LNCaP clone FGC (cell line): ENCODE measurements around the gene KRTAP3-1.

Experiments
- DNase-seq: peaks from one replicate; pipeline ENCODE4 v3.0.0-alpha.2; 2011; ENCODE audit warnings: low read depth
- H3K4me3 ChIP-seq: 2 replicates; pipeline ENCODE4 v1.5.1; 2011; ENCODE audit warnings: mild to moderate bottlenecking, low read depth, low read length, control low read depth
- TF ChIP-seq, protein P1 (sequence below): IDR thresholded peaks from 2 replicates; pipeline ENCODE4 v1.5.1; 2012; ENCODE audit warnings: mild to moderate bottlenecking; ENCODE audit not compliant: control insufficient read depth, insufficient read depth; ENCODE audit errors: extremely low read depth

The KRTAP3-1 gene

DNA sequence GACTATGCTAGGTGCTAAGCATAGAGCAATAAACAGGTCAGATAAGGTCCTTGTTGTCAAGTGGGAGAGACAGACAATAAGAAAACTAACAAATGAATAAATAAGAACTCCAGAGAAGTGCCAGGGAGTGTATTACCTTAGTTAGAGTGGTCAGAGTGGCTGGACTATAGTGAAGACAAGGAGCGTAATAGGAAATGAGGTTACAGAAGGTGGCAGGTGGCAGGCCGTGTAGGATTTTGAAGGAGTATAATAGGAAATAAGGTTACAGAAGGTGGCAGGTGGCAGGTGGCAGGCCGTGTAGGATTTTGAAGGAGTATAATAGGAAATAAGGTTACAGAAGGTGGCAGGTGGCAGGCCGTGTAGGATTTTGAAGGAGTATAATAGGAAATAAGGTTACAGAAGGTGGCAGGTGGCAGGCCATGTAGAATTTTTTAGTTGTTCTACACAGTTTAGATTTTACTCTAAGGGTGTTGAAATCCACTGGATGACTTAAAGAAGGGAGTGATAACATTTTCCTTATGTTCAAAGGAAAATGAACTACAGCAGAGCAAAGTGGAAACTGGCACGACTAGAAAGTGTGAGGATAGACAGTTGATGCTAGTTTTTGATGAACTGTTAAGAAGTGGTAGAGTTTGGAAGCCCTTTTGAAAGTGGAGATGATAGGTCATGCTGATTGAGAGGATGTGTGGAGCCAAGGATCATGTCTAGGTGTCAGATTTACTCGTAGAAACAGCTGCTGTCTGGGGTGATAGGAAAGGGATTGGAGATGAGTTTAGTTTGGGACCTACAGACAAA lies 3.6 kb upstream of the KRTAP3-1 start:
- no peak for DNase-seq
- no peak overlapping the region for H3K4me3 ChIP-seq
- TF ChIP-seq, protein P1, sequence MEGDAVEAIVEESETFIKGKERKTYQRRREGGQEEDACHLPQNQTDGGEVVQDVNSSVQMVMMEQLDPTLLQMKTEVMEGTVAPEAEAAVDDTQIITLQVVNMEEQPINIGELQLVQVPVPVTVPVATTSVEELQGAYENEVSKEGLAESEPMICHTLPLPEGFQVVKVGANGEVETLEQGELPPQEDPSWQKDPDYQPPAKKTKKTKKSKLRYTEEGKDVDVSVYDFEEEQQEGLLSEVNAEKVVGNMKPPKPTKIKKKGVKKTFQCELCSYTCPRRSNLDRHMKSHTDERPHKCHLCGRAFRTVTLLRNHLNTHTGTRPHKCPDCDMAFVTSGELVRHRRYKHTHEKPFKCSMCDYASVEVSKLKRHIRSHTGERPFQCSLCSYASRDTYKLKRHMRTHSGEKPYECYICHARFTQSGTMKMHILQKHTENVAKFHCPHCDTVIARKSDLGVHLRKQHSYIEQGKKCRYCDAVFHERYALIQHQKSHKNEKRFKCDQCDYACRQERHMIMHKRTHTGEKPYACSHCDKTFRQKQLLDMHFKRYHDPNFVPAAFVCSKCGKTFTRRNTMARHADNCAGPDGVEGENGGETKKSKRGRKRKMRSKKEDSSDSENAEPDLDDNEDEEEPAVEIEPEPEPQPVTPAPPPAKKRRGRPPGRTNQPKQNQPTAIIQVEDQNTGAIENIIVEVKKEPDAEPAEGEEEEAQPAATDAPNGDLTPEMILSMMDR: no peak

DNA sequence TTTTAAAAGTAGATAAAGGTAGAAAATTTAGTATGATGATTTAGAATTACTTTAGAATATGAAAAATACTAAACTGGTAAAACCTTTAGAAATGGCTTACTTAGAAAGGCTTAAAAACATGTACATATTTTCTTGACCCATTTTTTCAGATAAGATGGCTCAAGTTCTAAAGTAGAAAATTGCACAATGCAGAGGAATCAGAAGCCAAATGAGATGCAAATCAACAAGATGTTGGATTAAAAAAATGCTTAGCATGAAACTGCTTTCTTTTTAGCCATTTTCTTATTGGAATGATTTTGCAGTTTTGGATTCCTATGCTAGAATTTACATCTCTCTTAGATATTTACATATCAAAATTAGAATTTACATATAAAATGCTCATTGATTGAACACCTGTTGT lies 1.5 kb upstream of the KRTAP3-1 start:
- TF ChIP-seq, protein P1: no peak
- DNase-seq: no peak

DNA sequence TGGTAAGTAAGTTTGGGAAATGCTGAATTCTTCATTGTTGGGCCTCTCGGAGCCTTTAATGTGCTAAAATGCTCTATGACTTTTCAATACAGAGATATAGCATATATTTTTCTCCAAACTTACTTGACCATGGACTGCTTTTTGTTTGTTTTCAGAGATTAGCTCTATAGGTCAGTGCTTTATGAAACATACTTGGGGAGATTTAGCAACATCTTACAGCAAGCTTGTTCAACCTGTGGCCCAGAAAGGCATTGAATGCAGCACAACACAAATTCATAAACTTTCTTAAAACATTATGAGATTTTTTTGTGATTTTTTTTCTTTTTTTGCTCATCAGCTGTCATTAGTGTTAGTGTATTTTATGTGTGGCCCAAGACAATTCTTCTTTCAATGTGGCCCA lies 1.0 kb upstream of the KRTAP3-1 start:
- TF ChIP-seq, protein P1: no peak
- DNase-seq: no peak
- no peak overlapping the region for H3K4me3 ChIP-seq

More for the DNA sequence above, 1.5 kb upstream of the KRTAP3-1 start:
- H3K4me3 ChIP-seq: no peak overlapping the region

DNA sequence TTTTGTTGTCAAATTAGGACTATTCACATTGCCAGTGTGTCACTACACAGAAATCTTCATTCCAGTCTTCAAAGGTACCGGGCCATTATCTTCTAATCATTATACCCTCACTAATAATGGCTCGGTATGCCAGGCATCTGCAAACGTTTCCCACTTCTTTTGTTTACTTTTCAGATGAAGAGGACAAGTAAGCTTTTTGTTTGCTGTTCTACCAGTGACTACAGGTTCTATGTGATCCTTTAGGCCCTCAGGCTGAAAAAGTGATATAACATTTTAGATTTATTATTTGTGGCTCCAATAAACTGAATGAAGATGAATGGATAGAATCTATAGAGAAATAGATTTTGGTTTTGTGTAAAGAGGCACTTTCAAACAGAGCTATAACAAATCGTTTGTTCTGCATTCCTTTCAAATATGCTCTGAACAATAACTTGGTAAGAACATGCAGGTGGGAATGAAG lies 403 bp upstream of the KRTAP3-1 start:
- peak; percentile 81 for DNase-seq
- no peak overlapping the region for H3K4me3 ChIP-seq
- TF ChIP-seq, protein P1: no peak

DNA sequence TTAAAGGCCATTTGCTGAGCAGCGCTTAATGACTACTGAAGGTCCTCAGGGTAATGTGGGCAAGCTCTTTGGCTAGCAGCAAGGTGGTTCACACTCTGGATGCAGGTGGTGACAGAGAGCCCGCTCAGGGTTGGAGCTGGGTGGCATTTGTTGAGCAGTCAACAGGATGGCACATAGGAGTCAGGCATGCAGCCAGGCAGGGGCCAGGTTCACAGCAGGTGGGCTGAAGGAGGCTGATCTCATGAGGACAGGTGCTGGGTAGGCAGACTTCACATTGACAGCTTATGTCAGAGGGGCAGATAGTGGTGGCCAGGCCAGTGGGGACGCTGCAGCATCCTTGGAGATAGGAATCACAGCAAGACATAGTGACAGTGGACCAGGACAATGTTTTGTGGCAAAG lies 4.5 kb downstream of the KRTAP3-1 start:
- TF ChIP-seq, protein P1: no peak
- no peak for DNase-seq
- H3K4me3 ChIP-seq: no peak overlapping the region

DNA sequence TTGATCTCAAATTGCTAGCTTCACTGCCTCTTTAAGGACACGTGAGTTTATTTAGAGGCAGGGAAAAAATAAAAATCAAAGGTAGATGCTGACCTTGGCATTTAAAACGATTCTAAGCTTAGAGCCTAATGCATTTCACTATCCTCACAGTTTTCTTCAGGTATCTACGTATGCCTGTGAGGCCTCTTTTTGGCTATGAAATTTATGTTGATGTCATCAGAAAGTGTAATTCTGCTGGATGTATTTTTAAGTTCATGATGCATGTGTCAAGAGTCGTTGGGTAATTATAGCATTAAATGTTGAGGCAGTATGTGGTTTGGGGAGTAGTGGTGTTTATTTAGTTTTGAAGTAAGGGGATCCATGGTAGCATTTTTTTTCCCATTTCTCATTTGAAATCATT lies 5.0 kb downstream of the KRTAP3-1 start:
- TF ChIP-seq, protein P1: no peak
- no peak overlapping the region for H3K4me3 ChIP-seq
- no peak for DNase-seq

DNA sequence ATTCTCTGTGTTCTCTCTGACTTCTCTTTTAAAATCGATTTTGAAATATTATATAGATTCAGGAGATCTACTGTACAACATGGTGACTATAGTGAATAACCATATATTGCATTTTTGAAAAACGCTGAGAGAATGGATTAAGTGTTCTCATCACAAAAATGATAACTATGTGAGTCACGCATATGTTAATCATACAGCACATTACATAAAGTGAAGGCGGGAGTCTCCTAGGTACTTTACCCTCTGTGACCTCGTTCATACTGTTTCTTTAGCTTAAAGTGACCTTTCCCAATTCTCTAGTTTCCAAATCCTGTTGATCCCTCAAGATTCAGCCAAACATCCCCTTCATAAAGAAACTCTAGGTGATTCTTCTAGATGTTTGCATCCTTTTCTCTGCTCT lies 6.1 kb downstream of the KRTAP3-1 start:
- no peak for DNase-seq

More for the DNA sequence above, 6.1 kb downstream of the KRTAP3-1 start:
- TF ChIP-seq, protein P1: no peak
- H3K4me3 ChIP-seq: no peak overlapping the region
